ENCODE results near the gene PDLIM7.

- TF ChIP-seq, protein P1, sequence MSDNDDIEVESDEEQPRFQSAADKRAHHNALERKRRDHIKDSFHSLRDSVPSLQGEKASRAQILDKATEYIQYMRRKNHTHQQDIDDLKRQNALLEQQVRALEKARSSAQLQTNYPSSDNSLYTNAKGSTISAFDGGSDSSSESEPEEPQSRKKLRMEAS (IDR thresholded peaks at IDR 0.05), result no peak
- TF ChIP-seq ZNF274 (IDR thresholded peaks at IDR 0.05; ENCODE audit: borderline replicate concordance, extremely low read depth, low read length), result no peak
- peak in 1 of 3 experiments; percentile 4; a peak in 1 of 4 replicates for TF ChIP-seq CTCF (IDR thresholded peaks at IDR 0.05; ENCODE audit: control extremely low read depth in 1 of 3, insufficient read depth in 1 of 3, low read depth in 1 of 3, low read length in 3 of 3)
- TF ChIP-seq RNF2 (IDR thresholded peaks at IDR 0.05; ENCODE audit: borderline replicate concordance, low read depth, low read length, missing control alignments, poor library complexity, severe bottlenecking), result no peak
- TF ChIP-seq POLR2A (IDR thresholded peaks at IDR 0.05; ENCODE audit: control extremely low read depth in 1 of 2, low read depth in 2 of 2, low read length in 2 of 2), result no peak
Measured at GRCh38 chr5:177484902-177485549, 12.4 kb downstream of the PDLIM7 start.

All from H1 (cell line).